Loucy (cell line): Measurements from ENCODE around the gene DNASE2.

ENCODE experiments used
- EZH2phosphoT487 ChIP-seq: fragments of 200-600 bp; IDR thresholded peaks from 2 replicates; pipeline ENCODE4 v1.6.1; 2018; ENCODE audit warnings: antibody characterized with exemption, mild to moderate bottlenecking, moderate library complexity, borderline replicate concordance
- TF ChIP-seq, protein P1 (sequence below): fragments of 200-600 bp; sonication (generic); conservative IDR thresholded peaks from 2 replicates; pipeline ENCODE4 v1.5.1; 2014; ENCODE audit warnings: mild to moderate bottlenecking, antibody characterized with exemption, low read length

DNA sequence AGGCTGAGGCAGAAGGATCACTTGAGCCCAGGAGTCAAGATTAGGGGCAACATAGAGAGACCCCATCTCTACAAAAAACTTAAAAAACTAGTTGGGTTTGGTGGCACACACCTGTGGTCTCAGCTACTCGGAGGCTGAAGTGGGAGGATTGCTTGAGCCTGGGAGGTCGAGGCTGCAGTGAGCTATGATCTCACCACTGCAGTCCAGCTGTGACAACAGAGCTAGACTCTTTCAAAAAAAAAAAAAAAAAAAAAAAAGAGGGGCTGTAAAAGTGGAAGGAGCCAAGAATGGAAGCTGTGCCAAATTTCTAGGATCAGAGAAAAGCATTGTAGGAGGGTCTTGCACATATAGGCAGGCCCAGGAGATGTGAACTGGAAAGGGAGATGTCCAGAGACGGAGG, 9.6 kb downstream of the DNASE2 start:
- TF ChIP-seq, protein P1, sequence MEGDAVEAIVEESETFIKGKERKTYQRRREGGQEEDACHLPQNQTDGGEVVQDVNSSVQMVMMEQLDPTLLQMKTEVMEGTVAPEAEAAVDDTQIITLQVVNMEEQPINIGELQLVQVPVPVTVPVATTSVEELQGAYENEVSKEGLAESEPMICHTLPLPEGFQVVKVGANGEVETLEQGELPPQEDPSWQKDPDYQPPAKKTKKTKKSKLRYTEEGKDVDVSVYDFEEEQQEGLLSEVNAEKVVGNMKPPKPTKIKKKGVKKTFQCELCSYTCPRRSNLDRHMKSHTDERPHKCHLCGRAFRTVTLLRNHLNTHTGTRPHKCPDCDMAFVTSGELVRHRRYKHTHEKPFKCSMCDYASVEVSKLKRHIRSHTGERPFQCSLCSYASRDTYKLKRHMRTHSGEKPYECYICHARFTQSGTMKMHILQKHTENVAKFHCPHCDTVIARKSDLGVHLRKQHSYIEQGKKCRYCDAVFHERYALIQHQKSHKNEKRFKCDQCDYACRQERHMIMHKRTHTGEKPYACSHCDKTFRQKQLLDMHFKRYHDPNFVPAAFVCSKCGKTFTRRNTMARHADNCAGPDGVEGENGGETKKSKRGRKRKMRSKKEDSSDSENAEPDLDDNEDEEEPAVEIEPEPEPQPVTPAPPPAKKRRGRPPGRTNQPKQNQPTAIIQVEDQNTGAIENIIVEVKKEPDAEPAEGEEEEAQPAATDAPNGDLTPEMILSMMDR = no peak
- no peak for TF ChIP-seq EZH2phosphoT487
